Activated naive CD8-positive, alpha-beta T cell treated with anti-CD3 and anti-CD28 coated beads, Interleukin-2, amount 10 ng/mL, durations not matched to agents 7 days and 5 days (primary cell): ENCODE measurements around the gene AREG. TPM values are rescaled to one million over a fixed set of nuclear protein-coding genes. Genes with fewer than 3 reads are reported as not detected.

Experiments used
- ATAC-seq: fragments of 150-1000 bp; cut with Tn5 transposase; one replicate; pipeline ENCODE4 v1.10.0; 2021; ENCODE audit warnings: low read depth, moderate library complexity
- POLR2A ChIA-PET: fragments of 350-600 bp; sonication (Branson Sonifier 250); formaldehyde crosslinking; loops from one replicate; lab custom pipeline; 2021; ENCODE audit warnings: antibody characterized with exemption; lab: Charles Lee
- DNase-seq: peaks from one replicate; pipeline ENCODE4 v3.0.0; 2021
- H3K27ac Mint-ChIP-seq: one replicate; pipeline ENCODE4 v1.8.0; 2022; ENCODE audit warnings: mild to moderate bottlenecking, mixed read lengths
- H3K27me3 Mint-ChIP-seq: one replicate; pipeline ENCODE4 v1.8.0; 2022; ENCODE audit warnings: mild to moderate bottlenecking, moderate library complexity, mixed read lengths
- H3K36me3 Mint-ChIP-seq: one replicate; pipeline ENCODE4 v1.8.0; 2021; ENCODE audit warnings: mild to moderate bottlenecking, mixed read lengths
- H3K4me1 Mint-ChIP-seq: one replicate; pipeline ENCODE4 v1.8.0; 2021; ENCODE audit warnings: mixed read lengths
- H3K4me3 Mint-ChIP-seq: one replicate; pipeline ENCODE4 v1.8.0; 2022; ENCODE audit warnings: mild to moderate bottlenecking, moderate library complexity, mixed read lengths
- H3K9me3 Mint-ChIP-seq: one replicate; pipeline ENCODE4 v1.8.0; 2021; ENCODE audit warnings: mixed read lengths
- total RNA-seq, 2 experiments: library from RNA; stranded (reverse); gene quantifications; one replicate each; pipeline ENCODE4 v1.2.3, GENCODE V29; 2021

The AREG gene
- total RNA-seq, 2 experiments from 2014 or later, result 0.40 TPM; not detected in 1

DNA sequence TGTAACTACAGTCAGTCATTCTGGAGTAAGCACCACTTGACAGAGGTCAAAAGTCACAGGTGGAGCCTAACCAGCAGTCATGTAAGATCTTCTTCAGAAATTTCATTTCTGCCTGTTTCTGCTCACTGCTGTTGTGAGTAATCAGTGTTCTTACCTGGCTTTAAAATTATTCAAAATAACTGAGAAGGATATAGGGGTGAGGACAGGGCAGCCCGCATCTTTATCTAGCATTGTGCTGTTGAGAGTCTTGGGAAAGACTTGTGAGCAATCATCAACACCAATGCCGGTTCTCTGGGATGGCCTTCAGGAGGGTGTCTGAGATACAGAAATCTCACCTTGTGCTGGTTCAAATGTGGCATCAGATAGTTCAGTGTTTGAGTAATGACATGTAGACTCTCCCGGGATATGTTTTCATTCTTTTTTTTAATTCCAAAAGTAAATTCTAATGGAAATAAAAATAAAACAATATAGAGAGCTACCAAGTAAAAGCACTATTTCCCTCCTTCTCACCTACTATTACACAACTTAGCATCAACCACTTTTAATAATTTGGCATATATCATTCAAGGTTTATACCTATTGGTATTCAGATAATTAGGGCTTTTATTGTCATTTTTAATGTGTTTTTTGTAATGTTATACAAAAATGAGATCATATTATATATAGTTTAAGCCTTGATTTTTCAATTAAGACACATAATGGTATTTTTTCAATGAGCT is 37.1 kb downstream of the AREG start:
- Mint-ChIP-seq H3K27me3 (peaks cover 12% of the 10 kb centered on the region), H3K36me3 (no peaks in the 10 kb centered on the region), H3K9me3 (no peaks in the 10 kb centered on the region), H3K4me3 (no peak overlapping the region), H3K4me1 (no peaks in the 10 kb centered on the region), H3K27ac (no peak overlapping the region)
- ATAC-seq, result no peak
- POLR2A ChIA-PET, result no interaction called here
- no peak for DNase-seq

DNA sequence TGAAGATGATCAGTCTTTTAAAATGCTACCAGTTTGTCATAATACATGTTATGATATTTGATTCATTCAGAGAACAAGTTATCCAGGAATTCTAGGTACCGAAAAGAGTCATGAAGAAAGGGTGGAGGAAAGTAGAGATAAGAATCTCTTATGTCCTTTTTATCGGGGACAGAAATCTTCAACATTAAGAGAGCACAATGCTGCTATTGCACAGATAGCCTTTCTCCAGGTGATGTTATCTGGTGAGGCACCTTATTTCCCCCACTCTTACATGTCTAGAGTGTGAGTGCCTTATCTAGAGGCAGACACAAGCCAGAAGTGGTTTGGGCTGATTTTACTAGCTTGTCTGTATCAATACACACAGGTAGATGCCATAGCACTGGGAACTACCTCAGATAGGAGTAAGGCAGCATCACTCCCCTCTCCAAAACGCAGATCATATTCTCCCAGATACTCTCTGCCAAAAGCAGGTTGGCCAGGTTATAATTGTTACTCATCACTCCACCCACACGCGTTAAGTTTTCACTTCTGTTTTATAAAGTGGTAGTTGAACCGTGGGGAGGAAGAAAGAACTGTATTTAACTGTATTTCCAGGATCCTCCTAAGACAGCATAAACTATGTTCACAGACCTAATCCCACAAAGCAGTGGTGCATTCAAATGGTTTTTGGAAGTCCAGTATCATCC is 38.4 kb downstream of the AREG start:
- H3K4me1 Mint-ChIP-seq, result no peaks in the 10 kb centered on the region
- H3K36me3 Mint-ChIP-seq, result no peaks in the 10 kb centered on the region
- DNase-seq (no peak), ATAC-seq (no peak)
- peaks cover 9% of the 10 kb centered on the region for H3K27me3 Mint-ChIP-seq
- H3K27ac Mint-ChIP-seq, result no peak overlapping the region
- POLR2A ChIA-PET, result no interaction called here
- no peaks in the 10 kb centered on the region for H3K9me3 Mint-ChIP-seq
- H3K4me3 Mint-ChIP-seq, result no peak overlapping the region

DNA sequence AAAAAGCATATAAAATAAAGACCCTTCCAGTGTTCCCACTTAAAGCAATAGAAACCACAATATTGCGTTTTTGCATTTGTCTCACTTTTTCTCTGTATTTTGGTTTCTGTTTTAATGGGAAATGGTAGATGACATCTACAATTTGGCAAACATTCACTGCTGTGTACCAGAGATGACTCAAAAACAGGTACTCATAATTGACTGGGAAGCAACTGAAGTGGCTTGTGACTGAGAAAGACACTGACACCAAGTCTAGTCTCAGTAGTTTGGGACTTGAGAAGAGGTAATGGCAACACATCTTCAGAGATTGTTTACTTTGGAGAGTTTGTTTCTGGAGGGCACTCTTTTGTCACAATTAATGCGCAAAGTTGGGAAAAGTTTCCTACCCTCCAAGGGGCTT is 42.0 kb downstream of the AREG start:
- Mint-ChIP-seq H3K27ac (no peak overlapping the region), H3K9me3 (no peaks in the 10 kb centered on the region), H3K27me3 (no peaks in the 10 kb centered on the region), H3K4me1 (no peaks in the 10 kb centered on the region), H3K4me3 (no peak overlapping the region), H3K36me3 (no peaks in the 10 kb centered on the region)
- POLR2A ChIA-PET, result no interaction called here
- ATAC-seq (no peak), DNase-seq (no peak)

DNA sequence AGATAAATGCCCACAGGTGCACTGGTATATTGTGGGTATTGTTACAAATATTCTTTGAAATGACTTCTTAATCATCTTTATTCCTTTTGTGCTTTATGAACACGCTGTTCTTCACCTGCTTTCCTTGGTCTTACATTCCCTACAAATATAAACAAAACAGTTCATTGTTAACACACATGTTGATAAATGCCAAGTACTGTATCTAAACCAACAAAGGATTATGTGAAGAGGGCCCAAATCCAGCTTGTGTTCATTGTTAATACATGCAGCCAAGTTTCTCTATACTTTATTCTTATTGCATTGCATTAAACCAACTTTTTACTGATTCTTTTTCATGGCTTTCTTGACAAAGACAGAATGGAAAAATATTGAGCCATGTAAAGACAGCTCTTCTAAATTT is 42.8 kb downstream of the AREG start:
- DNase-seq (no peak), ATAC-seq (no peak)
- Mint-ChIP-seq H3K36me3 (no peaks in the 10 kb centered on the region), H3K27ac (no peak overlapping the region), H3K27me3 (no peaks in the 10 kb centered on the region), H3K9me3 (no peaks in the 10 kb centered on the region), H3K4me1 (no peaks in the 10 kb centered on the region), H3K4me3 (no peak overlapping the region)
- POLR2A ChIA-PET, result no interaction called here

DNA sequence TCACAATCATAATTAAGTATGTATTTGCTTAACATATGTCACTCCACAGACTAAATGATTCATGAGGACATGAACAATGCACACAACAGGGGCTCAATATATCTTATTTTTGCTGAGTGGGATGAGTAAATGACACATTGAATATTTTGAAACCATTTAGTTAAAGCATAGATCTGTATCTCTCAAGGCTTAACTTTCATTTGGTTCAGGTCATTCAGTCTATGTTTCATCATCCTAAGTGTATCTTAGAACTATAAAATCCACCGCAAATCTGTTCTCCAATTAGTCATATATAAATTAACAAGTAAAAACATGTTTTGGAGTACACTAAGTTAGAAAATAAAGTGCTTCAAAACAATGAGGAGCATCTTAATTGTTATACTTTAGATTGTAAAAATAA is 45.8 kb downstream of the AREG start:
- Mint-ChIP-seq H3K4me3 (no peak overlapping the region), H3K4me1 (no peaks in the 10 kb centered on the region), H3K9me3 (no peaks in the 10 kb centered on the region), H3K36me3 (no peaks in the 10 kb centered on the region), H3K27me3 (peaks cover 3% of the 10 kb centered on the region), H3K27ac (no peak overlapping the region)
- POLR2A ChIA-PET, result no interaction called here
- DNase-seq (no peak), ATAC-seq (no peak)

DNA sequence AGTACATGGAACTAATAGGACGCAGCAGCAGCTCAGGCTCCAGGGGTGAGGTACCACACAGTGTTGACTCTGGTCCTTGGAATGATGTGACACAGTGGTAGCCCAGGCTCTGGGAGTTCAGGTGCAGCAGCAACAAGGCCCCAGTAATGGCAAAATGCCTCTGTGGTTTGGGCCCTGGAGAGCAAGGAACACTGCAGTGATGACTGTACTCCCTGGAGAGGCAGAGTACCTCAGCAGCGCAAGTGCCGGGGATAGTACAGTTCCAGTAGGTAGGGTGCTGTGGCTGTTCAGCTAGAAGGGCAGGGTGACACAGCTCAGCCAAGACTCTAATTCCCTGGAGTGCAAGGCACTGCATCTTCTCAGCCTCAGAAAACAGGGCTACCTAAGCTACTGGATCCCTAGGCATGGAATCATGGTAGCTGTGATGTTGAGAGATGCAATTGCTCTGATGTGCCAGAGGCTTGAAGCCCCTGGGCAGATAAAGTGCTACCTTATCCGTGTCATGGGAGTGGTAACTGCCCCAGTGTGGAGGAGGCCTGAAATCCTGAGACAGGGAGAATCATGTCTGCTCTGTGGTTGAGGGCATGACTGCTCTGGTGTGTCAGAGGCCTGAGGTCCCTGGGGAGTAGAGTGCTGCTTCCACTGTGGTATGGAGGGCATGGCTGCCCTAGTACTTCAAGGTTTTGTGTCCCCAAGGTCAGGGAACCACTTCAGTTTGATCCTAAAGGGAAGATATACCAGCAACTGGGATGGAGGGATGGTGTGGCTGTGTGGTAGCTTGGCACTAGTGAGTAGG is 55.2 kb downstream of the AREG start:
- DNase-seq (no peak), ATAC-seq (no peak)
- peaks cover 6% of the 10 kb centered on the region for H3K27me3 Mint-ChIP-seq
- no peaks in the 10 kb centered on the region for H3K4me1 Mint-ChIP-seq
- no peak overlapping the region for H3K4me3 Mint-ChIP-seq
- no peaks in the 10 kb centered on the region for H3K36me3 Mint-ChIP-seq
- H3K9me3 Mint-ChIP-seq, result no peaks in the 10 kb centered on the region
- POLR2A ChIA-PET, result no interaction called here
- no peak overlapping the region for H3K27ac Mint-ChIP-seq

DNA sequence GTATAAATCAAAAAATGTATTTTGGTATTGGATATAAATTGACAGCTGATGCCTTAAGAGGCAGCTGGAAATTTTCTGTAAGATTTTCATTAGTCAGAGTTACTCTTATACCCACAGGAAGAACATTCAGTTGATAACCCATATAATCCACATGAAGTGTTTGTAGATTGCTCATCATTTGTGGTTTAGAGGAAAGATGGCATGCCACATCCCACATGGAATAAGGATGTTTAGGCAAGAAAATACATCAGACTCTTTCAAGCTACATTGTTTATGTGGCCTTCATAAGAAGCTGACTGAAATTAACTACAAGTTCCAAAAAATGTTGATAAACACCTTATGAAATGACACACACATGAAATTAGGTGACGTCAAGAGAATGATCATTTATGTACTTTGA is 56.6 kb downstream of the AREG start:
- Mint-ChIP-seq H3K27me3 (peaks cover 6% of the 10 kb centered on the region), H3K9me3 (no peaks in the 10 kb centered on the region), H3K4me1 (no peaks in the 10 kb centered on the region), H3K36me3 (no peaks in the 10 kb centered on the region), H3K4me3 (no peak overlapping the region), H3K27ac (no peak overlapping the region)
- DNase-seq, result no peak
- no peak for ATAC-seq
- POLR2A ChIA-PET, result no interaction called here

DNA sequence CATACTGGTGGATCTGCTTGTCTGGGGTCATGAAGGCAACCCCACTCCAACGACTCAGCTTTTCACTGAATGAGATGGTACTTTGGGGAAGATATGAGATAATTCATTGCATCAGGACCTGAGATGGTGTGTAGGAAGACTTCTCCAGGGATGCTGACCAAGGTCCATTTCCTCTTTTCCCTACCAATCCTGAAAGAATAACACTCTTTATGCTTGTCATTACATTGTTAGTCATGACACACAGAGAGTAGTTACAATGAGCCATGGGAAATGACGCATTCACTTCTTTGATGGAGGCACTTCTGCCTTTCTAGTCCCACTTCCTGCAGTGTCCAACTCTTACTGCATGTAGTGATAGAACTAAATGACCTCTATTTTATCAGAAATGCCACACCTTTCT is 58.6 kb downstream of the AREG start:
- DNase-seq, result no peak
- Mint-ChIP-seq H3K9me3 (no peaks in the 10 kb centered on the region), H3K27ac (no peak overlapping the region), H3K36me3 (no peaks in the 10 kb centered on the region), H3K4me3 (no peak overlapping the region), H3K4me1 (no peaks in the 10 kb centered on the region), H3K27me3 (peaks cover 6% of the 10 kb centered on the region)
- ATAC-seq, result no peak
- POLR2A ChIA-PET, result no interaction called here

DNA sequence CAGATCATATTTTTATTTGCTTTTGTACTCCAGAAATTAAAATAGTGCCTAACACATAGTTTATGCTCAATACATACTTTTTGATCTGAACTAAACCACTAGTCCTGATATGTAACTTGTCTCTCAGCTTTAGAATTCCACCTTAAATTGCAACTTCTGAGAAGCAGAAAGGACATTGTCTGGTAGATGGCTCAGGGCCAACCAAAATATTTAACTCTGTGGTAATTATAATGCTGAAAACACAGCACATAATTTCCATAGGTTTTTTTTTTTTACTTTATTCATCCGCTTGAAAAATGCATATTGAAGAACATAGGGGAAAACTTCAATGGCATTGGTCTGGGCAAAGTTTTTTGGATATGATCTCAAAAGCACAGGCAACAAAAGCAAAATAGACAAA is 59.3 kb downstream of the AREG start:
- POLR2A ChIA-PET, result no interaction called here
- no peaks in the 10 kb centered on the region for H3K4me1 Mint-ChIP-seq
- no peaks in the 10 kb centered on the region for H3K9me3 Mint-ChIP-seq
- ATAC-seq, result no peak
- DNase-seq, result no peak
- no peak overlapping the region for H3K4me3 Mint-ChIP-seq
- no peak overlapping the region for H3K27ac Mint-ChIP-seq
- peaks cover 6% of the 10 kb centered on the region for H3K27me3 Mint-ChIP-seq
- H3K36me3 Mint-ChIP-seq, result no peaks in the 10 kb centered on the region

Other genes starting within 250 kb of the AREG start
- not detected for gene EPGN, start 136.7 kb upstream of the AREG start, total RNA-seq
- not detected for gene EREG, start 80.0 kb upstream of the AREG start, total RNA-seq